Cardiac muscle cell (in vitro differentiated cells and primary cell): ENCODE data around the gene RCSD1. TPM values are rescaled to one million over a fixed set of nuclear protein-coding genes. Genes with fewer than 3 reads are reported as not detected.
"Not testable (repeated sequence)": the region's sequence is repeated elsewhere in the genome, so short reads cannot be mapped to it uniquely, and the experiment has no call there.

ENCODE experiments used
- DNase-seq, 2 donors: peaks; one replicate each; pipeline versions ENCODE4 v3.0.0 to v3.0.0-alpha.2; 2010 to 2017; ENCODE audit warnings: low read depth in 1 of 2, low spot score in 1 of 2
- H3K27ac ChIP-seq: fragments of 200-600 bp; sonication (generic); 2 replicates; pipeline ENCODE4 v1.5.1; 2016
- H3K27me3 ChIP-seq: fragments of 200-600 bp; sonication (generic); 2 replicates; pipeline ENCODE4 v1.6.0; 2016; ENCODE audit warnings: control low read depth
- H3K36me3 ChIP-seq: fragments of 200-600 bp; sonication (generic); 2 replicates; pipeline ENCODE4 v1.5.1; 2016; ENCODE audit warnings: control low read depth
- H3K4me1 ChIP-seq: fragments of 200-600 bp; sonication (generic); 2 replicates; pipeline ENCODE4 v1.8.1; 2017; ENCODE audit warnings: low read depth, mild to moderate bottlenecking, mixed run types
- H3K4me3 ChIP-seq: fragments of 200-600 bp; sonication (generic); 2 replicates; pipeline ENCODE4 v1.5.1; 2016; ENCODE audit warnings: mild to moderate bottlenecking
- H3K9me3 ChIP-seq: fragments of 200-600 bp; sonication (generic); 2 replicates; pipeline ENCODE4 v1.5.1; 2017; ENCODE audit warnings: low read depth, mild to moderate bottlenecking, control low read depth
- polyA plus RNA-seq: library from polyadenylated mRNA; unstranded; fragments of >200 nt; fragmentation: Nextera tagmentation; extraction: Ambion mirVana; gene quantifications from 2 replicates; pipeline ENCODE4 v1.2.1, GENCODE V29; 2016
- total RNA-seq: library from RNA; depleted of rRNA; stranded (reverse); fragments of >200 nt; gene quantifications from 2 replicates; pipeline ENCODE4 v1.2.3, GENCODE V29; 2016
- TF ChIP-seq, protein P1 (sequence below): IDR thresholded peaks from 2 replicates; pipeline ENCODE4 v1.5.1; 2012; ENCODE audit warnings: low read depth, mild to moderate bottlenecking, low read length

RCSD1 gene
- total and polyA plus RNA-seq, 2 experiments from 2014 or later, result 77.3 to 317 TPM

DNA sequence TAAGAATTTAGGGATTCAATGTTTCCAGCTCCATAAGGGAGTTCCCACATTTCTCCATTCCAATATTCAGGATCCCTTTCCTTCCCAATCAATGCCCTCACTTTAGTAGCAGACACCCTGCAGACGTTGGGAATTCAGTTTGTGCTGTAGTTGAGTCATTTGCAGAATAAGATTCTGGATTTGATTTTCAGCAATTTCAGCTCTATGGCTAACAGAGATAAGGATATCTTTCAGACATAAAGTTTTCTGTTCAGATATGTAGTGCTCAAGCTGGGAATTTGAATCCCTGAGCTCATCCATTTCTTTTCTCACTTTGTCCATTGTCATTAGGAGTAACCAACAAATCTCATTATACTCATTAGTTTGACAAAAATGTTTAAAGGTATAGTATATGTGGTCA lies 104.8 kb downstream of the RCSD1 start:
- no peaks in the 10 kb centered on the region for H3K9me3 ChIP-seq
- H3K4me1 ChIP-seq, result peaks cover 8% of the 10 kb centered on the region
- H3K4me3 ChIP-seq, result no peak overlapping the region
- H3K27ac ChIP-seq, result no peak overlapping the region
- DNase-seq, result no peak
- H3K27me3 ChIP-seq, result no peaks in the 10 kb centered on the region
- H3K36me3 ChIP-seq, result no peaks in the 10 kb centered on the region
- TF ChIP-seq, protein P1, sequence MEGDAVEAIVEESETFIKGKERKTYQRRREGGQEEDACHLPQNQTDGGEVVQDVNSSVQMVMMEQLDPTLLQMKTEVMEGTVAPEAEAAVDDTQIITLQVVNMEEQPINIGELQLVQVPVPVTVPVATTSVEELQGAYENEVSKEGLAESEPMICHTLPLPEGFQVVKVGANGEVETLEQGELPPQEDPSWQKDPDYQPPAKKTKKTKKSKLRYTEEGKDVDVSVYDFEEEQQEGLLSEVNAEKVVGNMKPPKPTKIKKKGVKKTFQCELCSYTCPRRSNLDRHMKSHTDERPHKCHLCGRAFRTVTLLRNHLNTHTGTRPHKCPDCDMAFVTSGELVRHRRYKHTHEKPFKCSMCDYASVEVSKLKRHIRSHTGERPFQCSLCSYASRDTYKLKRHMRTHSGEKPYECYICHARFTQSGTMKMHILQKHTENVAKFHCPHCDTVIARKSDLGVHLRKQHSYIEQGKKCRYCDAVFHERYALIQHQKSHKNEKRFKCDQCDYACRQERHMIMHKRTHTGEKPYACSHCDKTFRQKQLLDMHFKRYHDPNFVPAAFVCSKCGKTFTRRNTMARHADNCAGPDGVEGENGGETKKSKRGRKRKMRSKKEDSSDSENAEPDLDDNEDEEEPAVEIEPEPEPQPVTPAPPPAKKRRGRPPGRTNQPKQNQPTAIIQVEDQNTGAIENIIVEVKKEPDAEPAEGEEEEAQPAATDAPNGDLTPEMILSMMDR, result no peak

DNA sequence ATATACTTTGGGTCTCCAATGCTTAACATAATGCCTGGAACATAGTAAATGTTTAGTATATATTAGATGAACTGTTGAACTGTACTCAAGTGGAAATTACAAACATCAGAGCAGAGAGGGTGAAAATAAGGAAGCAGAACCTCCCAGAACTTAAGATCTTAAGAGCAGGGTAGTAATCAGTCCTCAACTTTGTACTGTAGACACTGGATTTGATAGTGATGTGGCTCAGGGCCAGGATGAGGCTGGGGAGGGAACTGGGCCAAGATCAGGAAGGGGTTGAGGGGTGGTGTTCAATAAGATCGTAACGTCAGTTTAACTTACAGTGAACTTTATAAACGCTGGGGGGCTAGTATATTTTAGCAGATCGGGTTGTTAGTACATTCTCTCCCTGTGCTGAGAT lies 107.1 kb downstream of the RCSD1 start:
- Histone ChIP-seq H3K27me3 (no peaks in the 10 kb centered on the region), H3K27ac (peak overlapping the region; percentile 28), H3K4me3 (no peak overlapping the region), H3K4me1 (peaks cover 8% of the 10 kb centered on the region), H3K9me3 (no peaks in the 10 kb centered on the region), H3K36me3 (no peaks in the 10 kb centered on the region)
- no peak for DNase-seq
- TF ChIP-seq, protein P1, result no peak

DNA sequence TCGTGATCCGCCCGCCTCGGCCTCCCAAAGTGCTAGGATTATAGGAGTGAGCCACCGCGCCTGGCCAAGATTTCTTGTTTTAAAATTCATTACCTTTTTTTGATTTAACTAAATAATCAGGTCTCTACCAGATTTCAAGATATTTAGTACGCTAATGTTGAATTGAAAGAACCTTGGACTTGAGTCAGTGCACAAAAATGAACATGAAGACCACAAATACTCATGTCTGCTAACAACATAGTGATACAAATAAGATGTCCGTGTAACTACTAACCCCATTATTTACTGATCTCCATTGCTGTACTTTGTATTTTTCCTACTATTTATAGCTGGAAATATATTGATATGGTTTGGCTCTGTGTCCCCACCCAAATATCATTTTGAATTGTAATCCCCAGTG lies 108.1 kb downstream of the RCSD1 start:
- no peak overlapping the region for H3K4me3 ChIP-seq
- TF ChIP-seq, protein P1, result no peak
- no peak for DNase-seq
- no peak overlapping the region for H3K27ac ChIP-seq
- H3K9me3 ChIP-seq, result no peaks in the 10 kb centered on the region
- H3K27me3 ChIP-seq, result no peaks in the 10 kb centered on the region
- peaks cover 8% of the 10 kb centered on the region for H3K4me1 ChIP-seq
- no peaks in the 10 kb centered on the region for H3K36me3 ChIP-seq

DNA sequence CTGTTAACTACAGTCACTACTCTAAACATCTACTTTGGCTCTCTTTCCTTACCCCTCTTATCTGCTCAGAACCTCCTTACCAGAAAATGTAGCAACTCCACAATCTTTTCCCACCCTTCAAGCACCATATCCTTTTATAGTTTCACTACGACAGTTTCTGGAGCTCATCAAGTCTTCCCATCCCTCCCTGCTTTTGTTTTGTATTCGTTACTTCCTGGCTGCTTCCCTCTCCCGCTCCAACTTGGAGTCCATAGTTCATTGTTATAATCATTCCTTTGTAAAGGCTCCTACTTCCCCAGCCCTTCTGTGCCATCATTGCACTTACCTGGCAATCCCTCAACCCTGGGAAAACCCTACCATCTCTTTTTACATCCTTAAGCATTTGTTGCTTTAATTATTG lies 109.7 kb downstream of the RCSD1 start:
- H3K27me3 ChIP-seq, result no peaks in the 10 kb centered on the region
- TF ChIP-seq, protein P1, result no peak
- H3K4me1 ChIP-seq, result peaks cover 8% of the 10 kb centered on the region
- peak overlapping the region; percentile 70 for H3K27ac ChIP-seq
- H3K9me3 ChIP-seq, result no peaks in the 10 kb centered on the region
- H3K36me3 ChIP-seq, result no peaks in the 10 kb centered on the region
- no peak overlapping the region for H3K4me3 ChIP-seq
- peak in 1 of 2 donors; percentile 62 for DNase-seq

DNA sequence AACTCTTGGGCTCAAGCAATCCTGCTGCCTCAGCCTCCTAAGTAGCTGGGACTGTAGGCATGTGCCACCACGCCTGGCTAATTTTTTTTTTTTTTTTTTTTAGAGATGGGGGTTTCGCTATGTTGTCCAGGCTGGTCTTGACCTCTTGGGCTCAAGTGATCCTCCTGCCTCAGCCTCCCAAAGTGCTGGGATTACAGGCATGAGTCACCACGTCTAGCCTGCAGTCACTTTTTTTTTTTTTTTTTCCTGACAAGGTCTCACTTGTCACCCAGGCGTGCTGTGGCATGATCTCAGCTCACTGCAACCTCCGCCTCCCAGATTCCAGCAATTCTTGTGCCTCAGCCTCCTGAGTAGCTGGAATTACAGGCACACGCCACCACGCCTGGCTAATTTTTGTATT lies 111.1 kb downstream of the RCSD1 start:
- H3K27ac ChIP-seq, H3K36me3 ChIP-seq, DNase-seq, H3K9me3 ChIP-seq, H3K4me1 ChIP-seq, H3K4me3 ChIP-seq, H3K27me3 ChIP-seq: not testable (repeated sequence)

DNA sequence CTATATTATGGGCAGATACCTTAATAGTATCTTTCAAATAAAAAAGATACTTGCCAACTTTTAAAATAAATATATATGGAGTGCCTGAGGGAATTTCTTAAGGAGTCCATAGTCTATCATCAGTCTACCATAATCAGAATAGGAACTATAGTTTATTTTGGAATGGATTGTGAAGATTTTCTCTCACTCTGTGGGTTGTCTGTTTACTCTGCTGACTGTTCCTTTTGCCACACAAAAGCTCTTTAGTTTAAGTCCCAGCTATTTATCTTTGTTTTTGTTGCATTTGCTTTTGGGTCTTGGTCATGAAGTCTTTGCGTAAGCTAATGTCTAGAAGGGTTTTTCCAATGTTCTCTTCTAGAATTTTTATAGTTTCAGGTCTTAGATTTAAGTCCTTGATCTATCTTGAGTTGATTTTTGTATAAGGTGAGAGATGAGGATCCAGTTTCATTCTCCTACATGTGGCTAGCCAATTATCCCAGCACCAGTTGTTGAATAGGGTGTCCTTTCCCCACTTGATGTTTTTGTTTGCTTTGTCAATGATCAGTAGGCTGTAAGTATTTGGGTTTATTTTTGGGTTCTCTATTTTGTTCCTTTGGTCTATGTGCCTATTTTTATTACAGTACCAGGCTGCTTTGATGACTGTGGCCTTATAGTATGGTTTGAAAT lies 112.5 kb downstream of the RCSD1 start:
- H3K4me1 ChIP-seq, H3K27ac ChIP-seq, H3K27me3 ChIP-seq, H3K36me3 ChIP-seq, DNase-seq, H3K4me3 ChIP-seq, H3K9me3 ChIP-seq: not testable (repeated sequence)
